H1 (cell line): ENCODE data around the gene HPN. TPM values are rescaled to one million over a fixed set of nuclear protein-coding genes. Genes with fewer than 3 reads are reported as not detected.

Experiments used
- CTCF ChIA-PET: fragments of 300-600 bp; sonication (Branson Sonifier 250); formaldehyde crosslinking; loops from one replicate; lab custom pipeline; 2021; ENCODE audit not compliant: partially characterized antibody; lab: Charles Lee
- POLR2A ChIA-PET: fragments of 300-600 bp; sonication (Branson Sonifier 250); formaldehyde crosslinking; loops from one replicate; lab custom pipeline; 2021; ENCODE audit warnings: inconsistent platforms; ENCODE audit not compliant: partially characterized antibody; lab: Charles Lee
- DNase-seq, 2 experiments: peaks; one replicate each; pipeline versions ENCODE4 v3.0.0 to v3.0.0-alpha.2; 2010 to 2022; ENCODE audit warnings: low spot score in 2 of 2, low read depth in 1 of 2, mixed read lengths in 1 of 2
- FAIRE-seq: peaks from 2 replicates; lab custom pipeline; 2011; peaks lifted over from hg19 to GRCh38; lab: Jason Lieb, UNC
- H2AFZ ChIP-seq: 2 replicates; pipeline ENCODE4 v1.8.1; 2012; ENCODE audit warnings: low read length, inconsistent platforms
- H2AK5ac ChIP-seq: 2 replicates; pipeline ENCODE4 v1.6.1; 2013; ENCODE audit warnings: low read depth, low read length
- H2BK120ac ChIP-seq: replicated peaks from 2 replicates; pipeline ENCODE3; 2013; ENCODE audit warnings: low read depth, low read length, inconsistent platforms
- H2BK12ac ChIP-seq: 2 replicates; pipeline ENCODE4 v1.6.1; 2013; ENCODE audit warnings: low read depth, low read length
- H2BK15ac ChIP-seq: 2 replicates; pipeline ENCODE4 v1.6.1; 2013; ENCODE audit warnings: low read length
- H2BK20ac ChIP-seq: 2 replicates; pipeline ENCODE4 v1.6.1; 2013; ENCODE audit warnings: low read length
- H2BK5ac ChIP-seq: 2 replicates; pipeline ENCODE4 v1.6.1; 2013; ENCODE audit warnings: low read depth, low read length
- H3K14ac ChIP-seq: 2 replicates; pipeline ENCODE4 v1.6.1; 2013; ENCODE audit warnings: inconsistent platforms; ENCODE audit not compliant: insufficient read length
- H3K18ac ChIP-seq: 2 replicates; pipeline ENCODE4 v1.6.1; 2013; ENCODE audit warnings: low read length; ENCODE audit errors: extremely low read depth
- H3K23ac ChIP-seq: 2 replicates; pipeline ENCODE4 v1.6.1; 2013; ENCODE audit warnings: inconsistent platforms; ENCODE audit not compliant: insufficient read length
- H3K23me2 ChIP-seq: 2 replicates; pipeline ENCODE4 v1.6.1; 2013; ENCODE audit warnings: low read depth, low read length
- H3K27ac ChIP-seq: 2 replicates; pipeline ENCODE4 v1.6.1; 2011; ENCODE audit warnings: low read depth, low read length, inconsistent platforms
- H3K27me3 ChIP-seq, 4 experiments: replicated peaks in 1 of 4; 1 replicate in 1 of 4; 2 replicates in 3 of 4; pipeline versions ENCODE4 v1.6.1 to v1.8.1; 2011 to 2013; ENCODE audit warnings: low read length in 3 of 4, mild to moderate bottlenecking in 3 of 4, inconsistent platforms in 2 of 4, mixed read lengths in 2 of 4, moderate library complexity in 1 of 4; ENCODE audit not compliant: control insufficient read depth in 3 of 4, insufficient read depth in 3 of 4; ENCODE audit errors: extremely low read depth in 1 of 4
- H3K36me3 ChIP-seq, 4 experiments: 2 replicates each; pipeline versions ENCODE4 v1.6.1 to v1.8.1; 2011 to 2013; ENCODE audit warnings: mild to moderate bottlenecking in 4 of 4, low read length in 3 of 4, moderate library complexity in 2 of 4, control low read depth in 1 of 4, inconsistent platforms in 1 of 4; ENCODE audit not compliant: insufficient read depth in 4 of 4, control insufficient read depth in 2 of 4
- H3K4ac ChIP-seq: replicated peaks from 2 replicates; pipeline ENCODE3; 2013; ENCODE audit warnings: low read length, low read depth, mixed read lengths, inconsistent platforms; ENCODE audit not compliant: insufficient read length
- H3K4me1 ChIP-seq, 4 experiments: replicated peaks in 1 of 4; 1 replicate in 1 of 4; 2 replicates in 3 of 4; pipeline versions ENCODE4 v1.6.1 to v1.8.1; 2011 to 2013; ENCODE audit warnings: low read length in 3 of 4, inconsistent platforms in 2 of 4, mixed read lengths in 1 of 4; ENCODE audit not compliant: insufficient read depth in 4 of 4, control insufficient read depth in 3 of 4
- H3K4me2 ChIP-seq, 2 experiments: 2 replicates each; pipeline versions ENCODE4 v1.6.1 to v1.8.1; 2011 to 2013; ENCODE audit warnings: low read depth in 2 of 2, low read length in 2 of 2, control low read depth in 1 of 2, inconsistent platforms in 1 of 2, mild to moderate bottlenecking in 1 of 2; ENCODE audit not compliant: insufficient read depth in 1 of 2
- H3K4me3 ChIP-seq, 4 experiments: fragments of 200-600, 300-600 bp in 1 of 4; sonication (generic), shearing (Covaris generic), sonication (Bioruptor Twin) in 1 of 4; 2 replicates each; pipeline versions ENCODE4 v1.5.1 to v1.8.1; 2011 to 2016; ENCODE audit warnings: low read length in 4 of 4, low read depth in 3 of 4, control low read depth in 2 of 4, inconsistent platforms in 2 of 4, mild to moderate bottlenecking in 2 of 4, mixed read lengths in 1 of 4, moderate library complexity in 1 of 4; ENCODE audit not compliant: insufficient read depth in 2 of 4; ENCODE audit errors: extremely low read depth in 1 of 4
- H3K56ac ChIP-seq: replicated peaks from 2 replicates; pipeline ENCODE3; 2013; ENCODE audit warnings: low read depth, mild to moderate bottlenecking, mixed read lengths, low read length, inconsistent platforms; ENCODE audit not compliant: insufficient read length
- H3K79me1 ChIP-seq: 2 replicates; pipeline ENCODE4 v1.6.1; 2013; ENCODE audit warnings: low read depth, low read length, control low read depth
- H3K79me2 ChIP-seq, 2 experiments: 2 replicates each; pipeline versions ENCODE4 v1.6.1 to v1.8.1; 2012 to 2013; ENCODE audit warnings: low read length in 2 of 2, mild to moderate bottlenecking in 2 of 2, inconsistent platforms in 1 of 2; ENCODE audit not compliant: insufficient read depth in 2 of 2, control insufficient read depth in 1 of 2
- H3K9ac ChIP-seq, 4 experiments: replicated peaks in 1 of 4; 1 replicate in 1 of 4; 2 replicates in 3 of 4; pipeline versions ENCODE4 v1.6.1 to v1.8.1; 2011 to 2013; ENCODE audit warnings: low read depth in 3 of 4, low read length in 3 of 4, control low read depth in 2 of 4, mild to moderate bottlenecking in 2 of 4, moderate library complexity in 2 of 4, inconsistent platforms in 1 of 4; ENCODE audit errors: extremely low read depth in 1 of 4
- H3K9me3 ChIP-seq, 2 experiments: 2 replicates each; pipeline versions ENCODE4 v1.6.1 to v1.8.1; 2012 to 2013; ENCODE audit warnings: mild to moderate bottlenecking in 2 of 2, moderate library complexity in 2 of 2, control low read depth in 1 of 2, inconsistent platforms in 1 of 2, low read depth in 1 of 2, low read length in 1 of 2, mixed read lengths in 1 of 2; ENCODE audit not compliant: insufficient read depth in 2 of 2
- H4K20me1 ChIP-seq, 2 experiments: replicated peaks in 1 of 2; 2 replicates each; pipeline versions ENCODE3 to v1.8.1; 2011 to 2013; ENCODE audit warnings: inconsistent platforms in 2 of 2, low read length in 2 of 2, mild to moderate bottlenecking in 1 of 2; ENCODE audit not compliant: insufficient read depth in 2 of 2, control insufficient read depth in 1 of 2
- H4K5ac ChIP-seq: 2 replicates; pipeline ENCODE4 v1.6.1; 2013; ENCODE audit warnings: low read length, low read depth, mixed read lengths, inconsistent platforms; ENCODE audit not compliant: insufficient read length
- H4K8ac ChIP-seq: 2 replicates; pipeline ENCODE4 v1.8.0; 2013; ENCODE audit warnings: mild to moderate bottlenecking, moderate library complexity, low read length, inconsistent platforms; ENCODE audit not compliant: insufficient read depth; ENCODE audit errors: extremely low read depth
- H4K91ac ChIP-seq: replicated peaks from 2 replicates; pipeline ENCODE3; 2013; ENCODE audit warnings: low read length, mixed read lengths, inconsistent platforms; ENCODE audit not compliant: insufficient read length
- CBX5 ChIP-seq: fragments of 300-800, 300-1000 bp; sonication (generic); IDR thresholded peaks from 2 replicates; pipeline ENCODE4 v1.7.1; 2016; ENCODE audit warnings: antibody characterized with exemption, low read length, low read depth
- CBX8 ChIP-seq: fragments of 300-800, 300-1000 bp; sonication (generic); IDR thresholded peaks from 2 replicates; pipeline ENCODE4 v1.7.1; 2016; ENCODE audit warnings: low read depth, low read length, borderline replicate concordance
- CREB1 ChIP-seq: IDR thresholded peaks from 2 replicates; pipeline ENCODE4 v1.6.1; 2012; ENCODE audit warnings: inconsistent platforms
- EGR1 ChIP-seq: IDR thresholded peaks from 2 replicates; pipeline ENCODE4 v1.6.1; 2011; ENCODE audit warnings: low read depth, low read length, borderline replicate concordance
- GTF2F1 ChIP-seq: IDR thresholded peaks from 2 replicates; pipeline ENCODE4 v1.6.1; 2012; ENCODE audit warnings: low read depth, low read length, improper control_type of control experiment, borderline replicate concordance
- KDM1A ChIP-seq: fragments of 200-600, 300-600 bp; sonication (generic); IDR thresholded peaks from 2 replicates; pipeline ENCODE4 v1.7.1; 2016; ENCODE audit warnings: mild to moderate bottlenecking, low read length, borderline replicate concordance
- NANOG ChIP-seq: IDR thresholded peaks from 2 replicates; pipeline ENCODE4 v1.6.1; 2011; ENCODE audit warnings: low read length, low read depth, mild to moderate bottlenecking, inconsistent platforms; ENCODE audit not compliant: insufficient read depth, poor library complexity, severe bottlenecking
- POLR2A ChIP-seq, 2 experiments: IDR thresholded peaks; 1 replicate in 1 of 2; 2 replicates in 1 of 2; pipeline ENCODE4 v1.6.1; 2011; ENCODE audit warnings: low read depth in 2 of 2, low read length in 2 of 2, mild to moderate bottlenecking in 2 of 2; ENCODE audit errors: control extremely low read depth in 1 of 2
- SP2 ChIP-seq: IDR thresholded peaks from 2 replicates; pipeline ENCODE4 v1.6.1; 2012; ENCODE audit warnings: mild to moderate bottlenecking, low read length, inconsistent platforms
- SUZ12 ChIP-seq: fragments of 200-600 bp; sonication (generic); IDR thresholded peaks from 2 replicates; pipeline ENCODE4 v1.6.1; 2012; ENCODE audit warnings: mild to moderate bottlenecking, inconsistent platforms, low read length, moderate library complexity, mixed read lengths
- USF2 ChIP-seq: IDR thresholded peaks from 2 replicates; pipeline ENCODE4 v1.6.1; 2011; ENCODE audit warnings: low read length, improper control_type of control experiment
- WGBS, 2 experiments: shearing (Covaris generic) in 1 of 2; methylation state at CpG; one replicate each; pipeline versions ENCODE4 v1.1.6 to v1.1.7; 2013 to 2015; ENCODE audit warnings: low lambda C conversion rate in 2 of 2, mixed read lengths in 2 of 2, inconsistent platforms in 1 of 2, low coverage in 1 of 2, missing lambda C conversion rate in 1 of 2; ENCODE audit not compliant: insufficient replicate concordance in 2 of 2, insufficient coverage in 1 of 2, insufficient read length in 1 of 2; ENCODE audit errors: extremely low coverage in 1 of 2, missing lambda C conversion rate in 1 of 2; 5-methylcytosine and 5-hydroxymethylcytosine counted together
- polyA plus RNA-seq, 7 experiments: library from polyadenylated mRNA; depleted of rRNA in 3 of 7; stranded (reverse) in 5 of 7; unstranded in 2 of 7; fragments of >200 nt in 5 of 7; fragments of 200-250 nt in 2 of 7; gene quantifications; 1 replicate in 5 of 7; 2 replicates in 1 of 7; 4 replicates in 1 of 7; pipeline versions ENCODE4 v1.2.1 to v1.2.3, GENCODE V29; 2011 to 2013; ENCODE audit warnings: missing spikeins in 2 of 7, mixed read lengths in 2 of 7
- total RNA-seq: library from RNA; stranded (reverse); fragmentation: NEBNext Ultra II Directional; extraction: Animal tissue kit (Norgen Biotek cat#: 25700); gene quantifications from 2 replicates; pipeline ENCODE4 v1.2.1, GENCODE V29; 2021

Gene HPN
- total and polyA plus RNA-seq, 2 of the 8 experiments (the other 6 are each of a cell fraction or from before 2014, with no cell fraction given), result 14.7 to 33.7 TPM

- no peak overlapping the region for H3K27ac ChIP-seq
- H3K23me2 ChIP-seq, result peaks cover 5% of the 10 kb centered on the region; the same call in 1 of the 2 replicates
- no peaks in the 10 kb centered on the region for H4K20me1 ChIP-seq
- no peak overlapping the region for H2AK5ac ChIP-seq
- peak overlapping the region; percentile 98 for H2BK120ac ChIP-seq
- ChIA-PET CTCF (interaction anchor here (0.8 to 5.1 kb wide), 19 partner anchors 10 to 250 kb away, joined by 3 to 56 read pairs (median 7); partner anchors contain the start of genes FXYD5, HPN and LGI4), POLR2A (interaction anchor here (0.9 to 3.8 kb wide), 4 partner anchors 10 to 26 kb away, joined by 3 to 26 read pairs (median 4); no protein-coding TSS in a partner anchor)
- 13% methylated on average over 34 of the region's 36 CpGs; no CpG with 5 or more reads in 1 of the 2 experiments for WGBS, 2 experiments
- H3K14ac ChIP-seq, result no peak overlapping the region
- DNase-seq, result peak in 1 of 2 experiments; percentile 80
- H3K4me1 ChIP-seq, result peaks cover 3 to 14% (median 6%) of the 10 kb centered on the region in 4 experiments; a peak in 6 of 7 replicates
- H3K4ac ChIP-seq, result peak overlapping the region; percentile 57
- peak overlapping the region in 3 of 4 experiments; percentile 20 to 38 (median 26); a peak in 2 of 7 replicates for H3K9ac ChIP-seq
- peak overlapping the region; percentile 96; the same call in 1 of the 2 replicates for H2AFZ ChIP-seq
- no peaks in the 10 kb centered on the region for H3K9me3 ChIP-seq
- no peaks in the 10 kb centered on the region for H3K36me3 ChIP-seq
- H2BK12ac ChIP-seq, result peak overlapping the region; percentile 95
- H3K56ac ChIP-seq, result no peak overlapping the region
- peak overlapping the region; percentile 13 to 45 (median 36); a peak in 7 of 8 replicates for H3K4me3 ChIP-seq
- H2BK15ac ChIP-seq, result peak overlapping the region; percentile 72; the same call in 1 of the 2 replicates
- peak overlapping the region; percentile 95; the same call in 1 of the 2 replicates for H2BK20ac ChIP-seq
- no peak overlapping the region for H2BK5ac ChIP-seq
- peak overlapping the region; percentile 64 to 77 for H3K4me2 ChIP-seq
- H3K23ac ChIP-seq, result no peak overlapping the region
- peak overlapping the region; percentile 63 for H4K5ac ChIP-seq
- FAIRE-seq, result no peak
- no peaks in the 10 kb centered on the region for H3K79me1 ChIP-seq
- H3K27me3 ChIP-seq, result no peaks in the 10 kb centered on the region
- H3K79me2 ChIP-seq, result no peaks in the 10 kb centered on the region
- H3K18ac ChIP-seq, result peak overlapping the region; percentile 97
- peak overlapping the region; percentile 91 for H4K91ac ChIP-seq
- peak overlapping the region; percentile 65; the same call in 1 of the 2 replicates for H4K8ac ChIP-seq
- no peak; the same call in 1 of the 2 replicates for TF ChIP-seq GTF2F1
- TF ChIP-seq NANOG, result no peak
- 0 out of 3 replicates have a peak, but pooled peaks of 1 of the 2 experiments have one; percentile 19 for TF ChIP-seq POLR2A (IDR thresholded peaks at IDR 0.05; ENCODE audit: control extremely low read depth in 1 of 2, low read depth in 2 of 2, low read length in 2 of 2)
- TF ChIP-seq CBX5, result no peak
- TF ChIP-seq SUZ12, result no peak
- no peak for TF ChIP-seq KDM1A
- TF ChIP-seq USF2, result no peak
- no peak; the same call in 1 of the 2 replicates for TF ChIP-seq CREB1
- TF ChIP-seq SP2, result no peak
- TF ChIP-seq EGR1, result no peak
- TF ChIP-seq CBX8, result no peak
Observed at GRCh38 chr19:35090506-35091214, 49.1 kb downstream of the HPN start.
